Stimulated activated CD8-positive, alpha-beta memory T cell treated with anti-CD3 and anti-CD28 coated beads, Interleukin-12 subunit alpha, Interleukin-12 subunit beta, amount 100 ng/mL, for 24 hours (primary cell): ENCODE measurements around the gene SLC7A8.

Source experiments
- DNase-seq: peaks from one replicate; pipeline ENCODE4 v3.0.0-alpha.2; 2020; ENCODE audit errors: extremely low read depth

The SLC7A8 gene

DNA sequence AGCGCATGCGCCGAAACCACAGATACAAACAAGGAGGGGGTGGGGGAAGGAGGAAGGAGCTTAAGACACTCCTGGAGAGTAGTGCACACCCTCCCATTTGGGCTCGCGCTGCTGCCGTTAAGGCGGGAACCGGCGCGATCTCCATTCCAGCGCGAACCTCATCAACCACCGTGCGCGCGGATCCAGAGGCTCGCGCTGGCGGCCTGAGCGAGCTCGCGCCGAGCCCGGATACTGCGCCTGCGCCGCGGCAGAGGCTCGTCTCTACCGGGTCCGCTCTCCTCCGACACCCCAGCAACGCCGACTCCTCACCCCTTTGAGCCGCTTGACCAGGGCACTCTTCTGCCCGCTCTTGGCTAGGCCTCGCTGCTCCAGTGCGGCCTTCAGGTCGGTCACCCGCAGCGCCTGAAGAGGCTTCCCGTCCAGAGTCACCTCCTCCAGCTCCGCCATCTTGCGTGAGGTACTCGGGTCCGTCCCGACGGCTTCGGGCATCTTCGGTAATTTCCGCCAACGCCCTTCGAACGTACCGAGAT is 88.7 kb downstream of the SLC7A8 start, which contains the start of gene ACIN1:
Gene ACIN1, minus strand, starts transcription at position 471 of the 530 bp plus-strand sequence. Its CDS starts 24 bp downstream, at position 447.
- DNase-seq: peak; percentile 45

DNA sequence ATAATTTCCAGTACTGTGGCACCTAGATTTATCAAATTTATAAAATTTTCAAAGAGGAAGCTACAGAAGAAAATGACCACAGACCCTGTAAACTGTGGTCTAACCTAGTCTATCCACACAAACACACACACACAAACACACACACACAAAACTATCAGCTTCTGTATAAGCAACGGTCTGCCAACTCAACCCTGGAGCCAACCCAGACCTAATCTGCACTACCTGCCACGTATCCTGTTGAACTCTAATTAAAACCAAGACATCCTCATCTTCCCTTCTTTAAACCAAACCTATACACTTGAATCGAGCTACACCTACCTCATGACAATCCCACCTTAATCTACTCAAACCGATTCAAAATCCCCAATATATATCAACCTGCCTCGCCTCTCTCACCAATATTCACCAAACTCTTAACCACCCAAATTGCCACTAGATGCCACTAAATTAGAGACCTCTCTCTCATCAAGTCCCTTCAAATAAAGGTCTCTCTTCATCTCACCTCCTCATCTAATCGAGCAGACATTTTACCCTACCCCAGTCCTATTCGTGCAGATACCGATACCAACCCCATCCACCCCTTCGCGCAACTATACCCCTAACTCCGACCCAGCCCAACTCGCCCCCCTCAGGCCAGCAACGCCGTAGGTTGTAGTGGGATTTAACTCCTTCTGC is 89.3 kb downstream of the SLC7A8 start:
- DNase-seq: no peak

DNA sequence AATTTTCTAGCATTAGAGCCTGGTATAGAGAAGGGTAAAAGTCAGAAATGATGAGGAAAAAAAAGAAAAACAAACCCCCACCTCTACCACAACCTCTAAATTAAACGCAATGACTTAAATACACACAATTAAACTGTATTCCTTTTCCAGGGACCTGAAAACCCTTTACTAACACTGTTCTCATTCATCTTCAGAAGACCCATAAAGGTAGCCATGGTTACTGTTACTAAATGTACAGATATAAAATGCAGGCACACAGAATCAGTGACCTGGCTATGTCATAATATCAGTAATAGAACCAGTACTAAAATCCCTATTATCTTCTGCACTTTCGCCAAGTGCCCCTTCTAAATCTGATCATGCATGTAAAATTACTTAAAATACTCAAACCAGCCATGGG is 89.9 kb downstream of the SLC7A8 start:
- no peak for DNase-seq

DNA sequence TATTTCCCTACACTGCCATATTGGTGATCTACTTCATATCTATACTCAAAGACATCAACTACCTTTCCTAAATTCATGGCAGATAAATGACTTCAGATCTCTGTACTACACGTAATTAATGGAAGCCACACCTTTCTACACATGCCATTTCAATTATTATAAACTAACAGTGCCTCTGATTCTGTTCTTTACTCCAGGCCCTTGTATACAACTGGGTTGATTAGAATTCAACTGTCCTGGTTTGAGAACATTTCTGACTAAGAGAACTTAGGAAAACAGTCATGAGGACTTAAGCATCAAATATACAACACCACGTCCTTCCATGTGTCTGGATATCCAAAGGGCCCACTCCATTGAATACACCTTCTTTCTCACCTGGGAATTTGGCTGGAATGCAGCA is 90.4 kb downstream of the SLC7A8 start:
- DNase-seq: no peak

DNA sequence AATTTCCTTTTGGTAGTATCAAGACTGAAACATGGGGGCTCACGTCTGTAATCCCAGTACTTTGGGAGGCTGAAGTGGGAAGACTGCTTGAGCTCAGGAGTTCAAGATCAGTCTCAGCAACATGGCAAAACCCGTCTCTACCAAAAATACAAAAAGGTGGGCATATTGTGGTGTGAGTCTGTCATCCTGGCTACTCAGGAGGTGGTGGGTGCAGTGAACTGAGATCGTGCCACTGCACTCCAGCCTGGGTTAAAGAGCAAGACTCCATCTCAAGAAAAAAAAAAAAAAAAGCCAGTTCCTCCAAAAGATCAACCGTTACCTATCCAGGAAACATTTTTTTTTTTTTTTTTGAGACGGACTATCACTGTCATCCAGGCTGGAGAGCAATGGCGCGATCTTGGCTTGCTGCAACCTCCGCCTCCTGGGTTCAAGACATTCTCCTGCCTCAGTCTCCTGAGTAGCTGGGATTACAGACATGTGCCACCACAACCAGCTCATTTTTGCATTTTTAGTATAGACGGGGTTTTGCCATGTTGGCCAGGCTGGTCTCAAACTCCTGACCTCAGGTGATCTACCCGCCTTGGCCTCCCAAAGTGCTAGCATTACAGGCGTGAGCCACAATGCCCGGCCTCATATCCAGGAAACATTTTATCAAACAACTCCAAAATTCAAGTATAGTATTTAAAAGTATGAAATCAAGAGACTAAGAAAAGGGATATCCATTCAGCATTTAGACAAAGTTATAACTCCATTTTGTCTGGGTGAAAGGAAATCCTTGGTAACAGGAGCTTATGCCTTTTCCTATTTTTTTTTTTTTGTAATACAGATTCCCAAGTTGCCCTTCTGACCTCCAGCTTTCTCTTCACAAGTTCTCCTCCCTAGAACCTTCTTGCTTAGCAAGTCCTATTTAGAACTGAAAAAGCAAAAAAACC is 91.9 kb downstream of the SLC7A8 start:
- DNase-seq: no peak

DNA sequence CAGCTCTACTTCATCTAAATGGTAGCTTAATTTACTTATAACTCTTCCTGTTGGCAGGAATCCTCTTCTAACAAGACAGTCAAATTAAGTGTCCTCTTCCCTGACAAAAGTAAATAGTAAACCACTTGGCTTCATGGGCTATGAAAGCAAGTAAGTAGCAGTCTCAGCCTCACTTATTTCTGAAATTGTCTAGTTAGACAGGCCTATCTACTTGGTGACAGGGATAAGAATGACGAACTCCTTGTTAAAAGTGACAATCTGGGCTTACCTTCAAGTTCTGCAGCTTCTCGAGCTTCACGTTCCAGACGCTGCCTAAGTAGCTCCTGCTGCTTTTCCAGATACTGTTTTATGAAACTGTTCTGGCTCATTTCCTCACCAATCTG is 93.2 kb downstream of the SLC7A8 start:
- no peak for DNase-seq

DNA sequence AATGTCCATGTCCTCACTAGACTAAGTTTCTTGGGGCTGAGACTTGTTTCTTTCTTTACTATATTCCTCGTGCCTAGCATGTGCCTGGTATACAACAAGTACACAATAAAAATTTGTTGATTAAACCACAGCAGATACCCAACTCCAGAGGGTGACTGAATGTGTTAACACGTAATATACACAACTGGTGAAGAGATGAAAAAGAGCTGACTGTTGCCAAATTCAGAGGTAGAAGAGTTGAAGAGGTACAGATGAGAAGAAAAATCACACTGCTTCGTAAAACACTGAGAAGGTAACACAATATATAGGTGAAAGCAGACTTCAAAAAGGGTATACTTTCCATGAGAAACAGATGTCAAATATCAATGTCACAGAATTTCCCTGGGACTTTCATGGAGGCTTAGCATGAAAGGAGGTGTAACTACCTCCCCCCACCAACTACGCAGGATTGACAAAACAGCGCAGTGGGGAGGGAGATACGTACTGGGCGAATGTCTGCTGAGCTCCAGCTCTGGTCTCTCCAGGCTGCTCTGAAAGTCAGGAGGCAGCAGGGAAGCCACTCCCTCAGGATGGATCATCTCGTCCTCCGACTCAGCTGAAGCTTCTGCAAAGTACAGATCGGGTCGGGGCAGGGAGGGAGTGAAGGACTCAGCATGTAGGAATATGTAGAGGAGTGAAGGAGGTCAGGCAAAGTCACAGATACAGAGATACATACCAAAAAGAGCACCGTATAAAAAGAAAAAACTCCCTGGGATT is 93.8 kb downstream of the SLC7A8 start:
- no peak for DNase-seq

DNA sequence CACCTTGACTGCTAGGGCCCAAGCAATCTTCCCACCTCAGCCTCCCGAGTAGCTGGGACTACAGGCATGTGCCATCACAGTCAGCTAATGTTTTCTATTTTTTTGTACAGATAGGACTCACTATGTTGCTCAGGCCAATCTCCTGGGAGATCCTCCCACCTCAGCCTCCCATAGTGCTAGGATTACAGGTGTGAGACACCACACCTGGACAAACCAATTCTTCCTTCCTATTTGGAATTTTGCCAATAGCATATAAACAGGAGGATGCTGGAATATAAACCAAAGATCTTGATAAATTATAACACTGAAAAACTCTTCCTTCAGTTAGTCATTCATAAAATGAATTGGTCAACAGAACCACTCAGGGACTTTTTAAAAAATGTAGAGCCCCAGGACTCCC is 96.9 kb downstream of the SLC7A8 start:
- no peak for DNase-seq

DNA sequence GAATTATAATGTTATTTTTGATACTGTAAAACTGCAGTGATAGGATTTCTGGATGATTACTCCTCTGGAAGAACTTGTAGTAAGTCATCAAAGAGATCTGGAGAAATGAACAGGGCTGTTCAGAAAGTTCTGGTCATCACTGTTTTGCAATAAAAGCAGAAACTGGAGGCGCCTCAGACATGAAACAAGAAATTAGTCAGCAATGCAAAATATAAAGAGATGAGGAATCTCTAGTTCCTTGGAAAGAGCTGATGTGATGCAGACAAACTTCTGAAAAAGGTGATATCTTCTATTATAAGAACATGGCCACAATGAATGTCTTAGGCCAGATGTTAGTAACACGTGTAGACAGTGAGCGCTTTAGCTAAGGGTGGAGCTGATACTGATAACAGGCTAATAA is 98.0 kb downstream of the SLC7A8 start:
- no peak for DNase-seq

DNA sequence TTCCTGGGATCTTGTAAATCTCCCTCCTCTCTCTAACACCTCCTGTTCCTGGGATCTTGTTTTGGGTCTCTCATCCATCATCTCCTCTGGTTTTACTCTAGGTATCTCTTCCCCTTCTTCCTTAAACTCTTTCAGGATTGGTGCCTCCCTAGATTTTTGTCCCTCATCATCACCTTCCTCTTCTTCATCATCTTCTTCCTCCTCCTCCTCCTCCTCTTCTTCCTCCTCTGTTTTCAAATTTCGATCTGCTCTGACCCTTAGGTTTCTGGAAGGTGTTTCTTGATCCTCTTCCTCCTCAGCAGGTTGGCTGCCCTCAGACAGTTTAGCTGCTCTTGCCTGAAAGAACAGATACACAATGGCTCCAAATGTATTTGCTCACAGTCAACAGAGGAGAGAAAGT is 103.0 kb downstream of the SLC7A8 start:
- DNase-seq: no peak

DNA sequence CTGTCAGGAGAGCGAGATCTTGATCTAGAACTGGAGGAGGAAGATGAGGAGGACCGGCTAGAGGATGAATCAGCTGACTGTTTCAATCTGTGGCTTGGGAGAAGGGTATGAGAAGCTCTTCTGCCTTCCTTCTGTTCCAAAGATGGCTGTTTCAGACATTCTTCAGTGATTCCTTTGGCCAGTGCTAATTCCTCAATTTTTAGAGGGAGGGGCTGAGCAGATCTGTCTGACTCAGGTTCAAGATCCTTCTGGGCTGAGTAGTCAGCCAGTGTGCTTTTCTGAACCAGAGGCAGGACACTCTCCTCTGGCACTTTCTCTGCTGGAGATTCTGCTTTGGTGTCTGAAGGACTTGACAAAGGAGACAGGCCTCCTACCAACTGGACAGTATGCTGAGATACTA is 103.7 kb downstream of the SLC7A8 start:
- DNase-seq: no peak

DNA sequence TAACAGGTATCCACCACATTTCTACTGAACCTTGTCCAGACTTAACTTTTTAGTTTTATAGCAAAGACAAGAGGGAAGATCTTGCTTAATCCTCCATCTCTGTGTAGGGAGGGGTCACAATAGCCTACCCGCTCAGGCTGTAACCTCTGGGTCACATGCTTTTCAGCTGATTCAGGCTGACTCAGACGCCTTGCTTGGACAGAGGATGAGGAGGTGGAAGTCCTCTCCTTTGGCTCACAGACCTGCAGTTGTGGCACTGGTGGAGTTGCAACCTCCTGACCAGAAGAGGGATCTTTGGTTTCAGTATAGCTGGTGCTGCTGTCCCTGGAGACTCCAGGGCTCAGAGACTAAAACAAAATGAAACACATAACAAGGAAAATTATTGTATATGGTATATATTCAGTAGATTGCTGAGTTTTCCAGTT is 104.8 kb downstream of the SLC7A8 start:
- DNase-seq: no peak

DNA sequence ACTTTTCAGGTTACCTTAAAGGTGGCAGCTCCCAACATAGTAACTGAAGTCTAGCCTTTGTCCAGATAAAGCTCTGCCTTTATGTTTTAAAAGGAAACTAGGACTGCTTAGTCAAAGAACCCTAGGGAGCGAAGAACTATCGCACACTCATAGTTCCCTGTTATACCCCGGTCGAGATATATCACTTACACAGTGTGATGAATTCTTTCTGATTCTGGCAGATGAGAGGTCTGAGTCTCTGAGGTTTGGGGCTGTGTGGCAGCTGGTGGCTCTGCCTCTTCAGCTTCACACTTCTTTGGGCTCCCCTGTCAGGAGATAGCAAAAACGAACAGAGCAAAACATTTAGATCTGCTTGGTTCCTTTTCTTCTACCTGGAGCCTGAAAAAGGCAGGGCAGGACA is 105.5 kb downstream of the SLC7A8 start:
- no peak for DNase-seq

DNA sequence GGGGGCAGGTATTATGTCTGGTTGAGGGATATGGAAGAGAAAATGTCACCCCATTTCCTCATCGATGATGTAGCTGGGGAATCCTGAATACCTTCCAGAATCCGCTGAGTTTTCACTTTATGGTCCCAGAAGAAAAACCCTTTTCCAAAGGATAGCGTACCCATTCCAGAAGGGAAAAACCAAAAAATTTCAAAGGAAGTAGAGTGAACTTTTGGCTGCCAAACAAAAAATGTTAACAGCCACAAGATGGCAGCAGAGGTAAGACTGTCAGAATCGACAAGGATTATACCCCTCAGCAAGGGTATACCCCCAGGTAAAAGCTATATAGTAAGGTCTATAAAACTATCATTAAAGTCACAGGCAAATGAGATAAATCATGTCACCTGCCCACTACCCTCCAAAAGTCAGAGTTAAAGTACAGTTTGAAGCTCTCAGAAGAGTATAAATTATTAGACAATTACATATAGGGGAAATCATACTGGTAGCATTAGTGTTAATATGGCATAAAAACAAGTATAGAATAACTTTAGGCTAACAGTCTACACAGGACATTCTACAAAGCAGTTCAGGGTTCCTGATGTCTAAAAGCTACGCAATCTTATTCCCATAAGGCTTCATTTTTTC is 106.6 kb downstream of the SLC7A8 start:
- no peak for DNase-seq
